HepG2 (cell line): Measurements from ENCODE around the gene NEUROG2. TPM values are rescaled to one million over a fixed set of nuclear protein-coding genes. Genes with fewer than 3 reads are reported as not detected.

Experiments used
- ATAC-seq: fragments of 200-7000 bp; cut with Tn5 transposase; 3 replicates; pipeline ENCODE4 v1.9.1; 2020; ENCODE audit warnings: mild to moderate bottlenecking, moderate library complexity
- BruUV-seq: library from RNA; stranded (reverse); fragments of 400-500 nt; replicated peaks from 2 replicates; lab custom pipeline; 2021; lab: Mats Ljungman, UMichigan
- CTCF ChIA-PET: fragments of 300-600 bp; formaldehyde crosslinking; extraction: SDS; loops from one replicate; lab custom pipeline; 2021; ENCODE audit warnings: low total read pairs, inconsistent platforms, low intra/inter-chr PET ratio; lab: Yijun Ruan, JAX
- POLR2A ChIA-PET: fragments of 350-600 bp; sonication (Branson Sonifier 250); formaldehyde crosslinking; loops from one replicate; lab custom pipeline; 2020; ENCODE audit warnings: antibody characterized with exemption, inconsistent platforms; lab: Yijun Ruan, JAX
- DNase-seq: peaks from one replicate; pipeline ENCODE4 v3.0.0-alpha.2; 2015; ENCODE audit warnings: low spot score
- FAIRE-seq: peaks from 3 replicates; lab custom pipeline; 2011; peaks lifted over from hg19 to GRCh38; lab: Jason Lieb, UNC
- H2AFZ ChIP-seq: one replicate; pipeline ENCODE4 v1.6.1; 2011; ENCODE audit warnings: low read length, inconsistent platforms
- H3K27ac ChIP-seq: fragments of 300-600 bp; 3 replicates; pipeline ENCODE4 v1.8.0; 2011; ENCODE audit warnings: mixed run types, mild to moderate bottlenecking, mixed read lengths, low read length, inconsistent platforms; ENCODE audit not compliant: insufficient read depth; ENCODE audit errors: extremely low read length
- H3K27me3 ChIP-seq, 2 experiments: fragments of 200-600 bp in 1 of 2; 2 replicates in 1 of 2; 3 replicates in 1 of 2; pipeline versions ENCODE4 v1.6.0 to v1.8.0; 2011; ENCODE audit warnings: low read length in 2 of 2, mild to moderate bottlenecking in 2 of 2, moderate library complexity in 2 of 2, inconsistent platforms in 1 of 2; ENCODE audit not compliant: insufficient read depth in 2 of 2, control insufficient read depth in 1 of 2
- H3K36me3 ChIP-seq, 2 experiments: fragments of 200-600 bp in 1 of 2; replicated peaks in 1 of 2; 2 replicates in 1 of 2; 3 replicates in 1 of 2; pipeline versions ENCODE4 v1.5.1 to v1.8.0; 2011; ENCODE audit warnings: low read length in 2 of 2, inconsistent platforms in 1 of 2; ENCODE audit not compliant: insufficient read depth in 2 of 2, control insufficient read depth in 1 of 2
- H3K4me1 ChIP-seq: 2 replicates; pipeline ENCODE4 v1.5.1; 2012; ENCODE audit warnings: low read length, inconsistent platforms; ENCODE audit not compliant: insufficient read depth
- H3K4me2 ChIP-seq: 2 replicates; pipeline ENCODE4 v1.6.0; 2011; ENCODE audit warnings: low read depth, low read length, inconsistent platforms
- H3K4me3 ChIP-seq, 3 experiments: fragments of 200-600 bp in 1 of 3; sonication (generic), shearing (Covaris generic) in 1 of 3; replicated peaks in 1 of 3; 2 replicates each; pipeline ENCODE4 v1.5.1; 2011 to 2016; ENCODE audit warnings: low read length in 3 of 3, inconsistent platforms in 2 of 3, low read depth in 2 of 3, mild to moderate bottlenecking in 2 of 3, control low read depth in 1 of 3, mixed read lengths in 1 of 3; ENCODE audit not compliant: insufficient read depth in 1 of 3
- H3K79me2 ChIP-seq: one replicate; pipeline ENCODE4 v1.6.1; 2011; ENCODE audit warnings: low read length, inconsistent platforms; ENCODE audit not compliant: insufficient read depth
- H3K9ac ChIP-seq: 2 replicates; pipeline ENCODE4 v1.6.0; 2011; ENCODE audit warnings: mild to moderate bottlenecking, low read depth, low read length, inconsistent platforms; ENCODE audit not compliant: insufficient read depth
- H3K9me3 ChIP-seq: 2 replicates; pipeline ENCODE4 v1.5.1; 2012; ENCODE audit warnings: mild to moderate bottlenecking, low read length
- H4K20me1 ChIP-seq: 2 replicates; pipeline ENCODE4 v1.6.0; 2011; ENCODE audit warnings: inconsistent platforms, mild to moderate bottlenecking, low read length, moderate library complexity; ENCODE audit not compliant: insufficient read depth
- CBX2 ChIP-seq, 2 experiments: fragments of 200-600 bp in 1 of 2; sonication (generic); formaldehyde crosslinking in 1 of 2; IDR thresholded peaks; 2 replicates each; pipeline versions ENCODE4 v1.7.0 to v1.8.1; 2018 to 2022; ENCODE audit warnings: low read depth in 2 of 2, low read length in 1 of 2, mild to moderate bottlenecking in 1 of 2, missing genetic modification reagents in 1 of 2
- CHD2 ChIP-seq: IDR thresholded peaks from 2 replicates; pipeline ENCODE4 v1.6.1; 2011; ENCODE audit warnings: low read depth, low read length, improper control_type of control experiment
- HES4 ChIP-seq: sonication (generic); formaldehyde crosslinking; IDR thresholded peaks from 2 replicates; pipeline ENCODE4 v1.9.0; 2021; ENCODE audit warnings: mild to moderate bottlenecking, missing genetic modification reagents, borderline replicate concordance
- HHEX ChIP-seq: IDR thresholded peaks from 2 replicates; pipeline ENCODE4 v1.6.1; 2016; ENCODE audit warnings: control low read depth
- KDM3A ChIP-seq: IDR thresholded peaks from 2 replicates; pipeline ENCODE4 v1.6.1; 2018; ENCODE audit warnings: low read depth, missing compliant biosample characterization
- KLF12 ChIP-seq: sonication (generic); formaldehyde crosslinking; IDR thresholded peaks from 2 replicates; pipeline ENCODE4 v1.4.0; 2020; ENCODE audit warnings: missing genetic modification reagents, borderline replicate concordance
- NFRKB ChIP-seq: fragments of 450-650 bp; IDR thresholded peaks from 2 replicates; pipeline ENCODE4 v1.6.1; 2017
- SP1 ChIP-seq, 2 experiments: fragments of 450-650 bp in 1 of 2; sonication (generic) in 1 of 2; formaldehyde crosslinking in 1 of 2; IDR thresholded peaks; 2 replicates each; pipeline versions ENCODE4 v1.4.0 to v1.6.1; 2016 to 2020; ENCODE audit warnings: missing genetic modification reagents in 1 of 2
- WIZ ChIP-seq: sonication (generic); formaldehyde crosslinking; IDR thresholded peaks from 2 replicates; pipeline ENCODE4 v1.5.1; 2020; ENCODE audit warnings: mild to moderate bottlenecking, missing genetic modification reagents
- YY1 ChIP-seq: IDR thresholded peaks from 2 replicates; pipeline ENCODE4 v1.6.1; 2011; ENCODE audit warnings: low read length, low read depth, moderate library complexity, mild to moderate bottlenecking; ENCODE audit not compliant: insufficient read depth, insufficient replicate concordance
- ZBTB21 ChIP-seq: sonication (generic); formaldehyde crosslinking; IDR thresholded peaks from 2 replicates; pipeline ENCODE4 v1.4.0; 2020; ENCODE audit warnings: missing genetic modification reagents
- ZBTB4 ChIP-seq: sonication (generic); formaldehyde crosslinking; IDR thresholded peaks from 2 replicates; pipeline ENCODE4 v1.4.0; 2020; ENCODE audit warnings: missing genetic modification reagents, mild to moderate bottlenecking, borderline replicate concordance
- ZBTB8A ChIP-seq: sonication (generic); formaldehyde crosslinking; IDR thresholded peaks from 2 replicates; pipeline ENCODE4 v1.4.0; 2020; ENCODE audit warnings: mild to moderate bottlenecking, low read depth, missing genetic modification reagents, borderline replicate concordance
- ZFP1 ChIP-seq: IDR thresholded peaks from 2 replicates; pipeline ENCODE4 v1.6.1; 2016
- ZMYM2 ChIP-seq: sonication (generic); formaldehyde crosslinking; IDR thresholded peaks from 2 replicates; pipeline ENCODE4 v1.8.0; 2022; ENCODE audit warnings: mild to moderate bottlenecking, missing genetic modification reagents
- ZNF441 ChIP-seq: sonication (generic); formaldehyde crosslinking; IDR thresholded peaks from 2 replicates; pipeline ENCODE4 v1.7.0; 2021; ENCODE audit warnings: missing genetic modification reagents, borderline replicate concordance
- ZNF557 ChIP-seq: sonication (generic); formaldehyde crosslinking; IDR thresholded peaks from 2 replicates; pipeline ENCODE4 v1.4.0; 2020; ENCODE audit warnings: missing genetic modification reagents
- ZNF562 ChIP-seq: sonication (generic); formaldehyde crosslinking; IDR thresholded peaks from 2 replicates; pipeline ENCODE4 v1.8.0; 2022; ENCODE audit warnings: missing genetic modification reagents, borderline replicate concordance
- WGBS: methylation state at CpG from one replicate; pipeline ENCODE4 v1.1.6; 2017; ENCODE audit warnings: low lambda C conversion rate; 5-methylcytosine and 5-hydroxymethylcytosine counted together
- in situ Hi-C: cut with HindIII; loops from 2 replicates; pipeline ENCODE4 v1.10.0; 2017; ENCODE audit warnings: low pct_unique_long_range_greater_than_20kb; ENCODE audit not compliant: extremely low pct_ligation_motif_present
- intact Hi-C: fragments of 100-400 bp; cut with micrococcal nuclease; formaldehyde crosslinking; loops from one replicate; pipeline ENCODE4 v1.10.0; 2022; ENCODE audit not compliant: unreplicated experiment
- polyA plus RNA-seq, 8 experiments: library from polyadenylated mRNA; depleted of rRNA in 3 of 8; stranded (reverse) in 7 of 8; unstranded in 1 of 8; fragments of >200 nt; fragmentation: Illumina TruSeq in 4 of 8; extraction: Trizol in 4 of 8; gene quantifications; 2 replicates each; pipeline versions ENCODE4 v1.2.1 to v1.2.3, GENCODE V29; 2011 to 2016; ENCODE audit warnings: low read depth in 4 of 8, missing spikeins in 1 of 8, mixed read lengths in 1 of 8; ENCODE audit not compliant: insufficient read depth in 1 of 8
- total RNA-seq, 5 experiments: library from RNA; depleted of rRNA; stranded (reverse); fragments of >200 nt; fragmentation: Illumina TruSeq; extraction: Trizol; gene quantifications; 2 replicates each; pipeline ENCODE4 v1.2.3, GENCODE V29; 2016; ENCODE audit warnings: low read depth in 1 of 5

Gene NEUROG2
- total and polyA plus RNA-seq, 2 of the 13 experiments (the other 11 are each of a cell fraction or from before 2014, with no cell fraction given), result not detected

GRCh38 chr4:112531146-112531545 lies 15.2 kb upstream of the NEUROG2 start (continued):
- TF ChIP-seq ZBTB8A (CRISPR knock-in tag) (no peak), ZBTB21 (CRISPR knock-in tag) (no peak)

- no peak for DNase-seq
- peaks cover 0 to 29% of the 10 kb centered on the region in 2 experiments for H3K27me3 ChIP-seq
- in situ Hi-C loops, result loop anchor here (10.0 kb wide), 1 partner anchor 451 kb away; no protein-coding TSS in a partner anchor
- FAIRE-seq, result no peak
- BruUV-seq, result no TSS peak
- H2AFZ ChIP-seq, result no peak overlapping the region
- H3K79me2 ChIP-seq, result no peaks in the 10 kb centered on the region
- POLR2A ChIA-PET, result no interaction called here
- no peaks in the 10 kb centered on the region for H3K36me3 ChIP-seq
- H3K27ac ChIP-seq, result no peak overlapping the region
- 8% methylated on average over 1 of the region's 1 CpG for WGBS
- TF ChIP-seq ZNF557 (CRISPR knock-in tag), result no peak
- TF ChIP-seq NFRKB, result no peak
- no peak for TF ChIP-seq CBX2 (IDR thresholded peaks at IDR 0.05; ENCODE audit: low read depth, low read length)
- no peak for TF ChIP-seq CBX2 (CRISPR knock-in tag; IDR thresholded peaks at IDR 0.05; ENCODE audit: low read depth)
- TF ChIP-seq ZFP1 (CRISPR knock-in tag), result no peak
- no peak for TF ChIP-seq ZNF441 (CRISPR knock-in tag)
- no peak for TF ChIP-seq KDM3A (CRISPR knock-in tag)
- no peak for TF ChIP-seq YY1
- no peak for TF ChIP-seq HES4 (CRISPR knock-in tag)
- TF ChIP-seq ZBTB4 (CRISPR knock-in tag), result no peak
- no peak for TF ChIP-seq CHD2
- no peak for TF ChIP-seq SP1 (IDR thresholded peaks at IDR 0.05)
- TF ChIP-seq SP1 (CRISPR knock-in tag; IDR thresholded peaks at IDR 0.05), result no peak
- TF ChIP-seq ZNF562 (CRISPR knock-in tag), result no peak
- TF ChIP-seq ZMYM2, result no peak
- TF ChIP-seq HHEX (CRISPR knock-in tag), result no peak
- no peak for TF ChIP-seq WIZ (CRISPR knock-in tag)
- TF ChIP-seq KLF12 (CRISPR knock-in tag), result no peak
- TF ChIP-seq, all 625 proteins: peak for 0
- Histone ChIP-seq H3K9me3 (no peaks in the 10 kb centered on the region), H3K9ac (no peak overlapping the region), H4K20me1 (no peaks in the 10 kb centered on the region), H3K4me3 (no peak overlapping the region), H3K4me2 (no peak overlapping the region), H3K4me1 (peaks cover 13% of the 10 kb centered on the region; the same call in 1 of the 2 replicates)
- intact Hi-C loops, result no loop called here
- ATAC-seq, result no peak
- CTCF ChIA-PET, result no interaction called here
Observed at GRCh38 chr4:112526061-112526460, 10.1 kb upstream of the NEUROG2 start.
